ENCODE data around the gene CREG2. TPM values are rescaled to one million over a fixed set of nuclear protein-coding genes. Genes with fewer than 3 reads are reported as not detected.
A peak's percentile ranks its signal among the peaks of the same experiment; 100 is the strongest.

CREG2 gene
- total RNA-seq, 2 experiments from 2014 or later = not detected

DNA sequence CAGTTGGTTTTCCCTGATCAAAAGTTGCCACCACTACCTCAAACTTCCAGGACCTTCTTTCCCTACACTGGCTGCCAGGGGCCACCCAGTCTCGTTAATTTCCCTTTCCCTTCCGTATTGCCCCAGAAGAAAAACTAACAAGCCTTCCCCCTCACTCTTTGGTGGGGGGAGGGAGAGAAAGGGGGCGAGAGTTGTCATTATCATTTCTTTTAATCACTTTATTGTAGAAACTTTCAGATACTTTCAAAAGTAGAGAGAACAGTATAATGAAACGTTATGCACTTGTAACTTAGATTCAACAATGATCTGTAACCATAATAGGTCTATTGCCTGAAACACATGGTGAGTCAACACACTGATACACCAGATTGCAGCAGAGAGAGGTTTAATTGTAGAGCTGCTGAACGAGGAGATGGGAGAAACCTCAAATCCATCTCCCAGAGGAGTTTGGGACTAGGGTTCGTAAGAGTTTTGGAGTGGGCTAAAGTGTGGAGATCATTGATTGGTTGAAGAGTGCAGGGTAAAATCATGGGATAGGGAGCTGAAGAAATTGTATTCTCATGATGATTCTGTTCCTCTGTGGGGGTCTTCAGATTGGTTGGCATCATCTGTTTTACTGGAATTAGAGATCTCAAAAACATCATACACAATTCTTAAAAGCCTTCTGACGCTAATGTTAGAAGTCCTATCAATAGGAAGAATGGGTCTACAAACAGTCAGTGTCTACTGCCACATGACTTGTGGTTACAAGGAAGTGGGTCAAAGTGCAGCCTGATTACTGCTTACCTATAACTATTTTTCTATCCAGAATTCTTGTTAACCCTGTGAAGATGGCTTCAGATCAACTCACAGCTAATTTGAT is 76.2 kb downstream of the CREG2 start:
- H3K9me3 Mint-ChIP-seq = no peaks in the 10 kb centered on the region
- peaks cover 47% of the 10 kb centered on the region for H3K4me1 Mint-ChIP-seq (ENCODE audit: low read depth)
- no peaks in the 10 kb centered on the region for H3K27me3 Mint-ChIP-seq
- no peak for DNase-seq
- peak overlapping the region; percentile 31 for H3K4me3 Mint-ChIP-seq
- CTCF ChIA-PET = interaction anchor here (0.7 to 1.6 kb wide), 3 partner anchors 18 to 226 kb away, joined by 3 to 8 read pairs (median 4); no protein-coding TSS in a partner anchor
- peak overlapping the region; percentile 58 for H3K27ac Mint-ChIP-seq
- intact Hi-C loops (cut with micrococcal nuclease) = no loop called here
- POLR2A ChIA-PET = interaction anchor here (1.5 kb wide), 1 partner anchor 58 kb away, joined by 3 read pairs; no protein-coding TSS in a partner anchor
- H3K36me3 Mint-ChIP-seq = peaks cover 10% of the 10 kb centered on the region

DNA sequence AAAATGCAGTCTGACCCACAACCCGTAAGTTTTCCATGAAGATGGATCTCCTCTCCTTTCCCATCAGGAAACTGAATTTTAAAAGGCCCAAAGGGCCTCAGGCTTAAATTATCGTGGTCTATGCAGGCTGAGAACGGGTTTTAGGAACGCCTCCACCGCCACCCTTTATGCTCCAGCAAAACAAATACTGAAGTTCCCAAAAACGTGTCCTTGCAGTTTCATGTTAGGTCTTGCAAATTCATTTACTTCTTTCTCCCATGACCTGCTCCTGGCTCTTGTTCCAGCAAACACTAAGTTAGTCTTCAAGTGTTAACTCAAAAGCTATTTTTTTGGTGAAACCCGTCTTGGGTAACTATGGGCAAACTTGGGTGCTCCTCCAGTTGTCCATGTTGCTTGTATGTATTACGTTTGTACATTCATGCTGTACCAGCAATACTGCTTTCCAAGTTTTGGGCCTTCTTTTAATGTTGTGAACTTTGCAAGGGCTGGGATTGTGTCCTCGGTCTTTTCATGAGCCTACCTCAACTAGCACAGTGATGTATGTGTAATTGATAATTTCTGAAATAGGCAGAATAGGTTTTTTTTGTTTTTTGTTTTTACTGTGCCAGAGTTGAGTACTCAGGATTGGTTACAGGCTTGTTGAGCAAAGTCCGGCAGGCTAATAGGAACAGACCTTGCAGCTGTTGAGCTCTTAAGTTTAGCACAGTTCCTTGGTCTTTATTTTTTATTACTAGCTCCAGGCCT is 77.0 kb downstream of the CREG2 start:
- H3K36me3 Mint-ChIP-seq = peaks cover 17% of the 10 kb centered on the region
- no peaks in the 10 kb centered on the region for H3K9me3 Mint-ChIP-seq
- peaks cover 50% of the 10 kb centered on the region for H3K4me1 Mint-ChIP-seq (ENCODE audit: low read depth)
- no peaks in the 10 kb centered on the region for H3K27me3 Mint-ChIP-seq
- no peak for DNase-seq
- intact Hi-C loops (cut with micrococcal nuclease) = no loop called here
- peak overlapping the region; percentile 22 for H3K4me3 Mint-ChIP-seq
- H3K27ac Mint-ChIP-seq = no peak overlapping the region
- POLR2A ChIA-PET = interaction anchor here (1.5 to 2.0 kb wide), 2 partner anchors 18 to 57 kb away, joined by 3 to 10 read pairs; no protein-coding TSS in a partner anchor
- CTCF ChIA-PET = interaction anchor here (1.5 to 1.6 kb wide), 2 partner anchors 18 to 32 kb away, joined by 4 to 8 read pairs; no protein-coding TSS in a partner anchor

DNA sequence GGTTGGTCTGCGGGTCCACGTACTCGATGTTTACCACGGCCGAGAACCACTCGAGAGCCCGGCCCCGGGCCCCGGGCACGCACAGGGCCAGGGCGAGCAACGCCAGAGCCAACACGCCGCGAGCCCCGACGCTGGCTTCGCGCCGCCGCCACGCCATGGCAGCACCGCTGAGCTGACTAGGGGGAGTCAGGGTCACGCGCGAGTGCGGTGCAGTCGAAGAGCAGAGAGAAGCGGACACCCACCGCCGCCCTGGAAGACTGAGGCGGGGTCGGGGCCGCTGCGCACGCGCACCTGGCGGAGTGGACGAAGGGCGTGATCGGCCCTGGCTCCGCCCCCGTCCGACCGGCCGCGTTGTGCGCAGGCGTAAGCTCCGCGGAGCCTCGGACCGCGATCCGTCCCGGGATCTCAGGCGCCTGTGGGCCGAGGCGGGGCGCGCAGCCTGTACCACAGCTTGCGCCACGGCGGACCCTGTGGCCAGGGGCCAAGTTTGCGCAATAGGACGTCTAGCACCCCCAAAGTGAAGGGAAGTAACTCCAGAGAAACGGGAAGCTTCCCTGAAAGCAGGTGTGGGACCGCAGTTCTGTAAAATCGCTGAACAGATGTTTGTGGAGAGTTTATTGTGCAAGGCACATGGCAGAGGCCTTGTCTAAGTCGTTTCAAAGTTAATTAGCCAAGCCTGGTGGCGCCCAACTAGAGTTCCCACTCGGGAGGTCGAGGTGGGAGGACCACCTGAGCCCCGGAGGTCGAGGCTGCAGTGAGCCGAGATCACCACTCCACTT is 78.7 kb downstream of the CREG2 start, which contains the start of gene RNF149:
Gene RNF149 (minus strand): TSS at position 270 of the 779 bp plus-strand sequence. CDS start 113 bp downstream, at position 157.
- intact Hi-C loops (cut with micrococcal nuclease) = loop anchor here (5.0 kb wide), 2 partner anchors 306 to 409 kb away; partner anchors contain the start of gene RPL31
- H3K4me3 Mint-ChIP-seq = peak within 1 kb of the TSS; percentile 98
- H3K9me3 Mint-ChIP-seq = no peaks in the 10 kb centered on the region

DNA sequence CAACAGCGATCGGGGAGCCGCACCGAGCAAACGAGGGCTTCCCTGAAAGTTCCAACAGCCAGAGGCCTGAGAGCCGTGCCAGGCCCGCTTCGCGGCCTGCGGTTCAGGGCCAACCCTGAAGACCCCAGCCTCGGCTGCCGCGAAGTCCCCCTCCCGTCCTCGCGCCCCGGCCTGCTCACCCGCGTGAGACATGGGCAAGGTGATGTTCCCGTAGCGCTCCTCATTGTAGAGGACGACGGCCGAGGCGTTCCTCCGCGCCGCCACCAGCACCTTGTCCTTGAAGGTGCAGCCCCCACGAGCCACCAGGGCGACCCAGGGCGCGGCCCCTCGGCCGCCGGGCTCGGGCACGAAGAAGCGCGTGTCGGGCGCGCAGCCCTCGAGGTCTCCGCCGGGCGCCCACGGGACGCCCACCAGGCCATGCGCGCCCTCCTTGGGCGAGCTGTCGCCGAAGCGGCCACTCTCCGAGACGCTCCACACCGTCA is 79.3 kb downstream of the CREG2 start:
- Mint-ChIP-seq H3K27ac (peak overlapping the region; percentile 97), H3K27me3 (no peaks in the 10 kb centered on the region)

More for the DNA sequence above, 78.7 kb downstream of the CREG2 start, which contains the start of gene RNF149:
- H3K27ac Mint-ChIP-seq = peak within 1 kb of the TSS; percentile 97
- no peaks in the 10 kb centered on the region for H3K27me3 Mint-ChIP-seq
- H3K4me1 Mint-ChIP-seq (ENCODE audit: low read depth) = peaks cover 65% of the 10 kb centered on the region
- CTCF ChIA-PET = interaction anchor here (0.6 to 1.7 kb wide), 9 partner anchors 8 to 697 kb away, joined by 3 to 9 read pairs (median 4); no protein-coding TSS in a partner anchor
- H3K36me3 Mint-ChIP-seq = peaks cover 24% of the 10 kb centered on the region
- DNase-seq = peak; percentile 92
- POLR2A ChIA-PET = interaction anchor here (0.6 to 2.0 kb wide), 11 partner anchors 9 to 419 kb away, joined by 3 to 10 read pairs (median 4); partner anchors contain the start of gene CNOT11

DNA sequence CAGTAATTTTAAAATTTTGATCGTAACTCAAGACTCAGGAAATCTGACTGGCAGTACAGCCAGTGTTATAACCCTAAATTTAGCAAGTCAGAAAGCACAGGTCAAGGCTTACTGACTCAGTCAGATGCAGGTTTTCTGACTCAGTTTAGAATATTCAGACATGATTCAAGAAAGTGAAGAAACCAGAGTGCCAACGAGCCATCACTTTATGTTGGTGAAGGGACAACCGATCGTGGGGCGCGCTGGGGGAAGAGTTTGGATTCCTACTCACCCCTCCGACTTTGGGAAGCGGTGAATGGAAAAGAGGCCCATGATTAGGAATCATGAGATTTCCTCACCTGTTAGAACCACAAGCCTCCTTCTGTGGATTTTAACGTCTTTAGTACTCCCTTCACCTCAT is 79.8 kb downstream of the CREG2 start:
- ChIA-PET POLR2A (interaction anchor here (1.0 to 1.5 kb wide), 4 partner anchors 21 to 54 kb away, joined by 3 to 10 read pairs (median 4); partner anchors contain the start of gene CNOT11), CTCF (no interaction called here)
- H3K9me3 Mint-ChIP-seq = no peaks in the 10 kb centered on the region
- DNase-seq = peak; percentile 54
- peak overlapping the region; percentile 98 for H3K4me3 Mint-ChIP-seq
- peaks cover 27% of the 10 kb centered on the region for H3K36me3 Mint-ChIP-seq
- intact Hi-C loops (cut with micrococcal nuclease) = loop anchor here (1.0 to 5.0 kb wide), 8 partner anchors 21 to 1059 kb away; partner anchors contain the start of genes CNOT11 and RPL31
- H3K27me3 Mint-ChIP-seq = no peaks in the 10 kb centered on the region
- peak overlapping the region; percentile 97 for H3K27ac Mint-ChIP-seq
- H3K4me1 Mint-ChIP-seq (ENCODE audit: low read depth) = peaks cover 72% of the 10 kb centered on the region

More for the DNA sequence above, 79.3 kb downstream of the CREG2 start:
- Mint-ChIP-seq H3K9me3 (no peaks in the 10 kb centered on the region), H3K4me3 (peak overlapping the region; percentile 98), H3K36me3 (peaks cover 24% of the 10 kb centered on the region), H3K4me1 (ENCODE audit: low read depth) (peaks cover 68% of the 10 kb centered on the region)
- intact Hi-C loops (cut with micrococcal nuclease) = loop anchor here (1.0 to 5.0 kb wide), 8 partner anchors 20 to 1059 kb away; partner anchors contain the start of genes CNOT11 and RPL31
- peak; percentile 43 for DNase-seq
- CTCF ChIA-PET = interaction anchor here (1.0 to 1.7 kb wide), 6 partner anchors 8 to 295 kb away, joined by 4 to 9 read pairs (median 4); no protein-coding TSS in a partner anchor
- POLR2A ChIA-PET = interaction anchor here (0.6 to 2.0 kb wide), 6 partner anchors 9 to 420 kb away, joined by 3 to 10 read pairs (median 5); partner anchors contain the start of gene CNOT11

DNA sequence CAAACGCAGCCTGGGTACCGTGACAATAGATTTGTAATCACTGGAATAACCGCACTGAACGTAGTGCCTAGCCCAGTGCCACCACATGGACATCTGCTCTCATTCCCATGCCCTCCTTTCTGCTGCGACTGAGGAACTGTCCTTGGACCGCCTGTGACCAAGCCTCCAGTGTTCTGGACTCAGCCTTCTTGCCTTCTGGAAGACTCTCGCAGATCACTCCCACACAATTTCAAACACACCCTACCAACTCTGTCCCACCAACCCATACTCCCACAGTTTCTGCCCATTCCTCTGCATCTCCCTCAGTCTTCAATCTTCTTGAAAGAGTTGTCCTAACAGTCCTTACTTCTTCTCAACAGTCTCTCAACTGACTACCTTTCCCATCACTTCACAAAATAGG is 80.9 kb downstream of the CREG2 start:
- Mint-ChIP-seq H3K4me3 (peak overlapping the region; percentile 98), H3K27me3 (no peaks in the 10 kb centered on the region), H3K9me3 (no peaks in the 10 kb centered on the region), H3K27ac (peak overlapping the region; percentile 97), H3K36me3 (peaks cover 33% of the 10 kb centered on the region), H3K4me1 (ENCODE audit: low read depth) (peaks cover 73% of the 10 kb centered on the region)
- DNase-seq = peak; percentile 37
- CTCF ChIA-PET = interaction anchor here (1.4 kb wide), 1 partner anchor 35 kb away, joined by 5 read pairs; no protein-coding TSS in a partner anchor
- intact Hi-C loops (cut with micrococcal nuclease) = loop anchor here (2.0 to 5.0 kb wide), 5 partner anchors 42 to 1060 kb away; partner anchors contain the start of gene RPL31
- POLR2A ChIA-PET = interaction anchor here (0.7 to 1.6 kb wide), 3 partner anchors 22 to 53 kb away, joined by 4 to 9 read pairs (median 4); partner anchors contain the start of gene CNOT11

DNA sequence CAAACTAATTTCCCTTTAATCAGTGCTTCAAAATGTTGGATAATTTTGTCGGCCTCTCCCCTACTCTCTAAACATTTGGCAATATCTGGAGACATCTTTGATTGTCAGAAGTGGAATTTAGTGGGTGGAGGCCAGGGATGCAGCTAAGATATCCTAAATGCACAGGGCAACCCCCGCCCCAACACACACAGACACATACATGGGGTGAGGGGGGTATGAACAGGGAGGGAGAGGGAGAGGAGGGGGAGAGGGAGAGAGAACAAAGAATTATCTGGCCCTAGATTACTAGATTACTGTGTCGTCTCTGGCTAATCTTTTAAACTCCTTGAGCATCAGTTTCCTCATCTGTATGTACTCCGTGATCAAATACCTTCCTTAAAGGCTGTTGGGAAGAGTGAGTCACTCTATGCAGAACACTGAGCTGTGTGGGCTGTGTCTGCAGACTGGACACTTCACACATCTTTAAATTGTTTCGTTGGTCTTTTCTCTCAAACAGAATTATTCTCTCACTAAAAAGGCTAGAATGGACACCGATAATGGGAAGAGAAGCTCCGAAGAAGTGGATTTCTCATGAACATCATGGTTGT is 81.7 kb downstream of the CREG2 start:
- POLR2A ChIA-PET = interaction anchor here (1.6 kb wide), 1 partner anchor 53 kb away, joined by 9 read pairs; the partner anchor contains the start of gene CNOT11
- peaks cover 71% of the 10 kb centered on the region for H3K4me1 Mint-ChIP-seq (ENCODE audit: low read depth)
- H3K4me3 Mint-ChIP-seq = peak overlapping the region; percentile 98
- peak overlapping the region; percentile 97 for H3K27ac Mint-ChIP-seq
- H3K36me3 Mint-ChIP-seq = peaks cover 33% of the 10 kb centered on the region
- no peak for DNase-seq
- CTCF ChIA-PET = interaction anchor here (1.4 kb wide), 1 partner anchor 36 kb away, joined by 5 read pairs; no protein-coding TSS in a partner anchor
- intact Hi-C loops (cut with micrococcal nuclease) = loop anchor here (2.0 to 5.0 kb wide), 5 partner anchors 41 to 1061 kb away; partner anchors contain the start of gene RPL31
- H3K27me3 Mint-ChIP-seq = no peaks in the 10 kb centered on the region
- no peaks in the 10 kb centered on the region for H3K9me3 Mint-ChIP-seq

DNA sequence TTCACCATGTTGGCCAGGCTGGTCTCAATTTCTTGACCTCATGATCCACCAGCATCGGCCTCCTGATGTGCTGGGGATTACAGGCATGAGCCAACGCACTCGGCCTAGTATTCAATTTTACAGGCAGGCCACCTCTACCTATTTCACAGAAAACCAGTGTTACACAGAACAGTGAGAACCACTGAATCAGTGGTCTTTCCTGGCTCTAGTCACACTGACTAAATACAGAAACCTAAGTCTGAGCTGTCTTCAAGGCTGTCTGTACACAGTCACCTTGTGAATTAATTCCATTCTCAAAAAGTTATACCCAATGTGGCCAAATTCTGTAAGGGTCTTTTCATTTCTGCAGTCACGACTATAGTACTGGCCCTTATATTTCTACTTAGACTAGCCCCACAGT is 82.3 kb downstream of the CREG2 start:
- Mint-ChIP-seq H3K4me1 (ENCODE audit: low read depth) (peaks cover 70% of the 10 kb centered on the region), H3K36me3 (peaks cover 33% of the 10 kb centered on the region), H3K27me3 (no peaks in the 10 kb centered on the region), H3K9me3 (no peaks in the 10 kb centered on the region), H3K4me3 (peak overlapping the region; percentile 98), H3K27ac (peak overlapping the region; percentile 97)
- DNase-seq = no peak
- ChIA-PET CTCF (interaction anchor here (1.4 kb wide), 1 partner anchor 37 kb away, joined by 5 read pairs; no protein-coding TSS in a partner anchor), POLR2A (interaction anchor here (1.6 kb wide), 1 partner anchor 52 kb away, joined by 9 read pairs; the partner anchor contains the start of gene CNOT11)
- intact Hi-C loops (cut with micrococcal nuclease) = loop anchor here (5.0 kb wide), 2 partner anchors 303 to 412 kb away; partner anchors contain the start of gene RPL31

DNA sequence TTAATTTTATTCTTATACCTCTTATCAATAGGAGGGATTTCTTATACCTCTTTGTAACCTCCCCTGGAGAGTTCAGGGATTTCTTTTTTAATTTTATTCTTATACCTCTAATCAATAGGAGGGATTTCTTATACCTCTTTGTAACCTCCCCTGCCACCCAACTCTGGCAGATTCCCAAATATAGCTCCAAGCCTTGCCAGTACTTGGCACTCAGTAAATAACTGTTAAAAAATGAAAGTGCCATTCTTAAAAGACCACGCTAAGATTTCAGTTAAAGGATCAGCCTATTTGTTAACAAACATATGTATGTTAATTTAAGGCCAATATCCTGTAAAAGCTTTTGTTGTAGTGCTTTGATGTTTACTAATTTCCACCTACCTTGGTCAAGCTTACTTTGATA is 83.6 kb downstream of the CREG2 start:
- Mint-ChIP-seq H3K36me3 (peaks cover 39% of the 10 kb centered on the region), H3K4me3 (no peak overlapping the region)
- intact Hi-C loops (cut with micrococcal nuclease) = no loop called here

DNA sequence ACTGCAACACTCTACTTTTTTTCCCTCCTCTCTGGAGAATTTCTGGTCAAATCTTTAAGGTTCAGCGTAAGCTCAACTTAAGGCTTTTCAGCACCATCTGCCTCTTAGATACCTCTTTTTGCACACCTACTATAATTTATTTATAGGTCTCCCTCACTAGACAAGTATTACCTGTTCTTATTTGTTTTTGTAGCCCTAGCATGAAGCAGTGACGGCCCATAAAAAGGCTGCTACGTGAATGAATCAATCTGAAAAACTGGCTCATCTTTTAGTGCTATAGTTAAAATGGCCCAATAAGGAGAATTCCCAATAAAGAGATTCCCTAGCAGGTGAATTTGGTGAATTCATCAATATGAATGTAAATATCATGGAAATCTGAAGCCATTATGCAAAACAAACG is 85.3 kb downstream of the CREG2 start:
- peaks cover 85% of the 10 kb centered on the region for H3K4me1 Mint-ChIP-seq (ENCODE audit: low read depth)
- intact Hi-C loops (cut with micrococcal nuclease) = no loop called here
- H3K4me3 Mint-ChIP-seq = no peak overlapping the region
- ChIA-PET CTCF (interaction anchor here (0.6 to 0.7 kb wide), 2 partner anchors 30 to 87 kb away, joined by 3 read pairs; no protein-coding TSS in a partner anchor), POLR2A (no interaction called here)
- peaks cover 39% of the 10 kb centered on the region for H3K36me3 Mint-ChIP-seq
- H3K27me3 Mint-ChIP-seq = no peaks in the 10 kb centered on the region
- no peaks in the 10 kb centered on the region for H3K9me3 Mint-ChIP-seq
- H3K27ac Mint-ChIP-seq = no peak overlapping the region
- no peak for DNase-seq

More for the DNA sequence above, 83.6 kb downstream of the CREG2 start:
- CTCF ChIA-PET = interaction anchor here (0.8 to 1.2 kb wide), 2 partner anchors 38 to 115 kb away, joined by 3 read pairs; no protein-coding TSS in a partner anchor
- no peak overlapping the region for H3K27ac Mint-ChIP-seq
- H3K27me3 Mint-ChIP-seq = no peaks in the 10 kb centered on the region
- no peaks in the 10 kb centered on the region for H3K9me3 Mint-ChIP-seq
- no peak for DNase-seq
- POLR2A ChIA-PET = no interaction called here
- H3K4me1 Mint-ChIP-seq (ENCODE audit: low read depth) = peaks cover 72% of the 10 kb centered on the region

All from activated CD4-positive, alpha-beta memory T cell treated with anti-CD3 and anti-CD28 coated beads for 36 hours (primary cell).